ENCODE results near the gene COL11A1. TPM values are rescaled to one million over a fixed set of nuclear protein-coding genes. Genes with fewer than 3 reads are reported as not detected.

Gene COL11A1
- total and polyA plus RNA-seq, 2 of the 13 experiments (the other 11 are each of a cell fraction or from before 2014, with no cell fraction given) = not detected

DNA sequence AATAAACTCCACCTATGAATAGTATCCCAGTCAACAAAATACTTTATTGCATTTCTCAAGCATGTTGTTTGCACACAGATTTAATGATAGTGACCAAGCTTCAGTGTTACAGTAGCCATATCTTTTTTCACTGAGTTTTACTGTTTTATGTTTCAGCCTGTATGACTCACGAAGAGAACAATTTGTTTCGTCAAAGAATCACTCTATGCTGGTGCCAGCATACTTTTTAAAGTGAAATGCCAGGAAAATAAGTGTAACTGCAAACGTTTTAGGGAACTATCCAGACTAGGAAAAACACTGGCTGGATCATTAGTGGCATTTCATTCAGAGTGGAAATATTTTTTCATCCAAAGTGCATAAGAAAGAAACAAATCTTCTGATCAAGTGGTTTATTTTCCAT is 210.8 kb downstream of the COL11A1 start (continued):
- no peak for TF ChIP-seq REXO4 (CRISPR knock-in tag; IDR thresholded peaks at IDR 0.05; ENCODE audit: borderline replicate concordance)
- no peak for TF ChIP-seq FLYWCH1 (CRISPR knock-in tag; IDR thresholded peaks at IDR 0.05)
- no peak for TF ChIP-seq ZFP62 (CRISPR knock-in tag; IDR thresholded peaks at IDR 0.05)
- TF ChIP-seq HNF4A (CRISPR knock-in tag; IDR thresholded peaks at IDR 0.05) = no peak
- TF ChIP-seq, protein P1, sequence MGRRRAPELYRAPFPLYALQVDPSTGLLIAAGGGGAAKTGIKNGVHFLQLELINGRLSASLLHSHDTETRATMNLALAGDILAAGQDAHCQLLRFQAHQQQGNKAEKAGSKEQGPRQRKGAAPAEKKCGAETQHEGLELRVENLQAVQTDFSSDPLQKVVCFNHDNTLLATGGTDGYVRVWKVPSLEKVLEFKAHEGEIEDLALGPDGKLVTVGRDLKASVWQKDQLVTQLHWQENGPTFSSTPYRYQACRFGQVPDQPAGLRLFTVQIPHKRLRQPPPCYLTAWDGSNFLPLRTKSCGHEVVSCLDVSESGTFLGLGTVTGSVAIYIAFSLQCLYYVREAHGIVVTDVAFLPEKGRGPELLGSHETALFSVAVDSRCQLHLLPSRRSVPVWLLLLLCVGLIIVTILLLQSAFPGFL (CRISPR knock-in tag; IDR thresholded peaks at IDR 0.05) = no peak

DNA sequence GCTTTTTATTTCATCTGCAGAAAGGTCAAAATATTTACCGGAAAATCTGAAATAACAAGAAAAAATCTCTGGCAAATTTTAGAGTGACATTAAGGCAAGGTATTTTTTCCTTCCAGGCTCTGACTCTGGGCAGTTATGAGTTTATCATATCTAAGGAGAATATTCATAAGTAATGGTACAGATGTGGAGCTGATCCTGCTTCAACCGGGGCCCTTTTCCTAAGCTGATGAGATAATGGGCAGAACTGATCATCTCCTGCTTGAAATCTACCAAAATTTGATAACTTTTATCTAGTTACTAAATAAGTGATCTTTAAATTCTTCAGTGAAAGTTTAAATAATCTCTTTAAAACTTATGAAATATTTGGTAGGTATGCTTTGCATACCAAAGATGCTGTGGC is 211.6 kb downstream of the COL11A1 start:
- DNase-seq (ENCODE audit: low spot score) (no peak), ATAC-seq (no peak), FAIRE-seq (no peak)
- Histone ChIP-seq H3K9ac (ENCODE audit: insufficient read depth, low read depth, low read length) (no peak overlapping the region), H2AFZ (ENCODE audit: low read length) (no peak overlapping the region), H3K36me3 (replicated peaks in 1 of 2; ENCODE audit: control insufficient read depth in 1 of 2, insufficient read depth in 2 of 2, low read length in 2 of 2) (no peaks in the 10 kb centered on the region), H3K27ac (ENCODE audit: extremely low read length, insufficient read depth, low read length) (no peak overlapping the region), H3K9me3 (ENCODE audit: low read length) (no peaks in the 10 kb centered on the region), H3K79me2 (ENCODE audit: insufficient read depth, low read length) (no peaks in the 10 kb centered on the region), H4K20me1 (ENCODE audit: insufficient read depth, low read length) (no peaks in the 10 kb centered on the region), H3K4me1 (ENCODE audit: insufficient read depth, low read length) (no peaks in the 10 kb centered on the region), H3K4me3 (replicated peaks in 1 of 3; ENCODE audit: insufficient read depth in 1 of 3, low read depth in 2 of 3, low read length in 3 of 3) (no peak overlapping the region), H3K27me3 (ENCODE audit: control insufficient read depth in 1 of 2, insufficient read depth in 2 of 2, low read length in 2 of 2) (no peaks in the 10 kb centered on the region), H3K4me2 (ENCODE audit: low read depth, low read length) (no peak overlapping the region)
- BruUV-seq (replicated peaks) = no TSS peak
- CTCF ChIA-PET (ENCODE audit: low intra/inter-chr PET ratio, low total read pairs) = no interaction called here
- WGBS (ENCODE audit: low lambda C conversion rate) = 0% methylated on average over 2 of the region's 2 CpGs
- POLR2A ChIA-PET = no interaction called here
- in situ Hi-C loops (cut with HindIII; ENCODE audit: extremely low pct_ligation_motif_present, low pct_unique_long_range_greater_than_20kb) (no loop called here), intact Hi-C loops (cut with micrococcal nuclease; ENCODE audit: unreplicated experiment) (no loop called here)
- no peak for TF ChIP-seq ZNF841 (CRISPR knock-in tag; IDR thresholded peaks at IDR 0.05; ENCODE audit: borderline replicate concordance)
- TF ChIP-seq ZNF460 (CRISPR knock-in tag; IDR thresholded peaks at IDR 0.05; ENCODE audit: borderline replicate concordance) = no peak
- TF ChIP-seq, protein P2, sequence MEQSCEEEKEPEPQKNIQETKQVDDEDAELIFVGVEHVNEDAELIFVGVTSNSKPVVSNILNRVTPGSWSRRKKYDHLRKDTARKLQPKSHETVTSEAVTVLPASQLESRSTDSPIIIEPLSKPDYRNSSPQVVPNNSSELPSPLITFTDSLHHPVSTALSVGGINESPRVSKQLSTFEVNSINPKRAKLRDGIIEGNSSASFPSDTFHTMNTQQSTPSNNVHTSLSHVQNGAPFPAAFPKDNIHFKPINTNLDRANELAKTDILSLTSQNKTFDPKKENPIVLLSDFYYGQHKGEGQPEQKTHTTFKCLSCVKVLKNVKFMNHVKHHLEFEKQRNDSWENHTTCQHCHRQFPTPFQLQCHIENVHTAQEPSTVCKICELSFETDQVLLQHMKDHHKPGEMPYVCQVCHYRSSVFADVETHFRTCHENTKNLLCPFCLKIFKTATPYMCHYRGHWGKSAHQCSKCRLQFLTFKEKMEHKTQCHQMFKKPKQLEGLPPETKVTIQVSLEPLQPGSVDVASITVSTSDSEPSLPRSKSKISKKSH (CRISPR knock-in tag; IDR thresholded peaks at IDR 0.05; ENCODE audit: borderline replicate concordance) = no peak
- no peak for TF ChIP-seq NFYB (CRISPR knock-in tag; IDR thresholded peaks at IDR 0.05)
- TF ChIP-seq, protein P3, sequence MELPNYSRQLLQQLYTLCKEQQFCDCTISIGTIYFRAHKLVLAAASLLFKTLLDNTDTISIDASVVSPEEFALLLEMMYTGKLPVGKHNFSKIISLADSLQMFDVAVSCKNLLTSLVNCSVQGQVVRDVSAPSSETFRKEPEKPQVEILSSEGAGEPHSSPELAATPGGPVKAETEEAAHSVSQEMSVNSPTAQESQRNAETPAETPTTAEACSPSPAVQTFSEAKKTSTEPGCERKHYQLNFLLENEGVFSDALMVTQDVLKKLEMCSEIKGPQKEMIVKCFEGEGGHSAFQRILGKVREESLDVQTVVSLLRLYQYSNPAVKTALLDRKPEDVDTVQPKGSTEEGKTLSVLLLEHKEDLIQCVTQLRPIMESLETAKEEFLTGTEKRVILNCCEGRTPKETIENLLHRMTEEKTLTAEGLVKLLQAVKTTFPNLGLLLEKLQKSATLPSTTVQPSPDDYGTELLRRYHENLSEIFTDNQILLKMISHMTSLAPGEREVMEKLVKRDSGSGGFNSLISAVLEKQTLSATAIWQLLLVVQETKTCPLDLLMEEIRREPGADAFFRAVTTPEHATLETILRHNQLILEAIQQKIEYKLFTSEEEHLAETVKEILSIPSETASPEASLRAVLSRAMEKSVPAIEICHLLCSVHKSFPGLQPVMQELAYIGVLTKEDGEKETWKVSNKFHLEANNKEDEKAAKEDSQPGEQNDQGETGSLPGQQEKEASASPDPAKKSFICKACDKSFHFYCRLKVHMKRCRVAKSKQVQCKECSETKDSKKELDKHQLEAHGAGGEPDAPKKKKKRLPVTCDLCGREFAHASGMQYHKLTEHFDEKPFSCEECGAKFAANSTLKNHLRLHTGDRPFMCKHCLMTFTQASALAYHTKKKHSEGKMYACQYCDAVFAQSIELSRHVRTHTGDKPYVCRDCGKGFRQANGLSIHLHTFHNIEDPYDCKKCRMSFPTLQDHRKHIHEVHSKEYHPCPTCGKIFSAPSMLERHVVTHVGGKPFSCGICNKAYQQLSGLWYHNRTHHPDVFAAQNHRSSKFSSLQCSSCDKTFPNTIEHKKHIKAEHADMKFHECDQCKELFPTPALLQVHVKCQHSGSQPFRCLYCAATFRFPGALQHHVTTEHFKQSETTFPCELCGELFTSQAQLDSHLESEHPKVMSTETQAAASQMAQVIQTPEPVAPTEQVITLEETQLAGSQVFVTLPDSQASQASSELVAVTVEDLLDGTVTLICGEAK (IDR thresholded peaks at IDR 0.05) = no peak
- TF ChIP-seq, protein P3 (CRISPR knock-in tag; IDR thresholded peaks at IDR 0.05) = no peak
- no peak for TF ChIP-seq ZNF33B (CRISPR knock-in tag; IDR thresholded peaks at IDR 0.05)
- TF ChIP-seq, protein P4, sequence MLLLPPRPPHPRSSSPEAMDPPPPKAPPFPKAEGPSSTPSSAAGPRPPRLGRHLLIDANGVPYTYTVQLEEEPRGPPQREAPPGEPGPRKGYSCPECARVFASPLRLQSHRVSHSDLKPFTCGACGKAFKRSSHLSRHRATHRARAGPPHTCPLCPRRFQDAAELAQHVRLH (CRISPR knock-in tag; IDR thresholded peaks at IDR 0.05; ENCODE audit: borderline replicate concordance, low read depth) = no peak
